Neural progenitor cell (in vitro differentiated cells): ENCODE results near the gene ABCF1. TPM values are rescaled to one million over a fixed set of nuclear protein-coding genes. Genes with fewer than 3 reads are reported as not detected.

Source experiments
- DNase-seq: peaks from one replicate; pipeline ENCODE4 v3.0.0-alpha.2; 2016; ENCODE audit warnings: low spot score
- H2AFZ ChIP-seq: fragments of 200-600 bp; sonication (generic); replicated peaks from 2 replicates; pipeline ENCODE4 v1.6.1; 2016; ENCODE audit warnings: antibody characterized with exemption
- H3F3A ChIP-seq: fragments of 200-600 bp; sonication (generic); 2 replicates; pipeline ENCODE4 v1.6.1; 2016; ENCODE audit warnings: antibody characterized with exemption, low read depth
- H3K27ac ChIP-seq: fragments of 200-600 bp; sonication (generic); 2 replicates; pipeline ENCODE4 v1.5.1; 2016; ENCODE audit warnings: mild to moderate bottlenecking
- H3K27me3 ChIP-seq: fragments of 200-600 bp; sonication (generic); 2 replicates; pipeline ENCODE4 v1.6.1; 2016; ENCODE audit warnings: mild to moderate bottlenecking, moderate library complexity
- H3K36me3 ChIP-seq: fragments of 200-600 bp; sonication (generic); 2 replicates; pipeline ENCODE4 v1.5.1; 2016
- H3K4me1 ChIP-seq: fragments of 200-600 bp; sonication (generic); 2 replicates; pipeline ENCODE4 v1.6.1; 2016; ENCODE audit warnings: mixed run types
- H3K4me2 ChIP-seq: fragments of 200-600 bp; sonication (generic); 2 replicates; pipeline ENCODE4 v1.6.1; 2016
- H3K4me3 ChIP-seq: fragments of 200-600 bp; sonication (generic); 2 replicates; pipeline ENCODE4 v1.5.1; 2016
- H3K79me2 ChIP-seq: fragments of 200-600 bp; sonication (generic); 2 replicates; pipeline ENCODE4 v1.6.1; 2016; ENCODE audit warnings: low read depth
- H3K9ac ChIP-seq: fragments of 200-600 bp; sonication (generic); 2 replicates; pipeline ENCODE4 v1.6.1; 2016
- H3K9me3 ChIP-seq: fragments of 200-600 bp; sonication (generic); 2 replicates; pipeline ENCODE4 v1.5.1; 2016; ENCODE audit warnings: low read depth
- H4K20me1 ChIP-seq: fragments of 200-600 bp; sonication (generic); 2 replicates; pipeline ENCODE4 v1.6.1; 2016; ENCODE audit warnings: low read depth
- H3K27ac Mint-ChIP-seq: 3 replicates; pipeline ENCODE4 v1.8.0; 2021; ENCODE audit warnings: mixed read lengths
- H3K27me3 Mint-ChIP-seq: 2 replicates; pipeline ENCODE4 v1.8.0; 2022; ENCODE audit warnings: low read depth, mild to moderate bottlenecking, inconsistent platforms, moderate library complexity, mixed read lengths; ENCODE audit not compliant: insufficient read depth
- H3K36me3 Mint-ChIP-seq: 3 replicates; pipeline ENCODE4 v1.8.0; 2021; ENCODE audit warnings: mixed read lengths
- H3K4me1 Mint-ChIP-seq: 3 replicates; pipeline ENCODE4 v1.8.0; 2021; ENCODE audit warnings: mixed read lengths
- H3K4me3 Mint-ChIP-seq: 3 replicates; pipeline ENCODE4 v1.8.0; 2021; ENCODE audit warnings: mild to moderate bottlenecking, moderate library complexity, mixed read lengths
- H3K9me3 Mint-ChIP-seq: 3 replicates; pipeline ENCODE4 v1.8.0; 2020; ENCODE audit warnings: mixed read lengths
- CTCF ChIP-seq: fragments of 200-600 bp; sonication (generic); IDR thresholded peaks from 2 replicates; pipeline ENCODE4 v1.5.1; 2017; ENCODE audit warnings: antibody characterized with exemption, mild to moderate bottlenecking
- EZH2 ChIP-seq: fragments of 200-600 bp; sonication (generic); IDR thresholded peaks from 2 replicates; pipeline ENCODE4 v1.6.1; 2017; ENCODE audit warnings: antibody characterized with exemption, mild to moderate bottlenecking, moderate library complexity
- EZH2phosphoT487 ChIP-seq: fragments of 200-600 bp; sonication (generic); IDR thresholded peaks from 2 replicates; pipeline ENCODE4 v1.6.1; 2017; ENCODE audit warnings: antibody characterized with exemption
- total RNA-seq: library from RNA; depleted of rRNA; stranded (reverse); fragments of >200 nt; gene quantifications from 2 replicates; pipeline ENCODE4 v1.2.3, GENCODE V29; 2015; ENCODE audit warnings: low replicate concordance

Gene ABCF1
- total RNA-seq, 1 donor from 2014 or later, result 43.9 TPM

- Mint-ChIP-seq H3K36me3 (peaks cover 14% of the 10 kb centered on the region), H3K4me3 (no peak overlapping the region), H3K9me3 (no peaks in the 10 kb centered on the region), H3K27me3 (peaks cover 3% of the 10 kb centered on the region), H3K27ac (no peak overlapping the region), H3K4me1 (peaks cover 2% of the 10 kb centered on the region)
- Histone ChIP-seq H3K27me3 (peaks cover 13% of the 10 kb centered on the region), H3K9me3 (no peaks in the 10 kb centered on the region), H3K4me3 (no peak overlapping the region), H3K4me2 (no peak overlapping the region), H2AFZ (no peak overlapping the region), H3K9ac (no peak overlapping the region), H3F3A (peaks cover 8% of the 10 kb centered on the region), H3K79me2 (no peaks in the 10 kb centered on the region), H4K20me1 (no peaks in the 10 kb centered on the region), H3K36me3 (no peaks in the 10 kb centered on the region), H3K27ac (no peak overlapping the region), H3K4me1 (peaks cover 3% of the 10 kb centered on the region)
- no peak for DNase-seq
- TF ChIP-seq EZH2 (no peak), EZH2phosphoT487 (no peak), CTCF (no peak)
Measured at GRCh38 chr6:30565772-30566171, 5.5 kb upstream of the ABCF1 start.

GRCh38 chr6:30568245-30568644 lies 3.0 kb upstream of the ABCF1 start:
- Mint-ChIP-seq H3K9me3 (no peaks in the 10 kb centered on the region), H3K4me1 (peaks cover 19% of the 10 kb centered on the region), H3K4me3 (no peak overlapping the region), H3K27me3 (peaks cover 3% of the 10 kb centered on the region), H3K36me3 (peaks cover 2% of the 10 kb centered on the region), H3K27ac (no peak overlapping the region)
- DNase-seq, result no peak
- Histone ChIP-seq H3K27ac (no peak overlapping the region), H3K9ac (no peak overlapping the region), H3K9me3 (no peaks in the 10 kb centered on the region), H3F3A (peaks cover 6% of the 10 kb centered on the region), H2AFZ (no peak overlapping the region), H3K79me2 (peaks cover 19% of the 10 kb centered on the region), H3K4me1 (peaks cover 9% of the 10 kb centered on the region), H3K36me3 (no peaks in the 10 kb centered on the region), H3K4me3 (no peak overlapping the region), H3K27me3 (peaks cover 15% of the 10 kb centered on the region), H4K20me1 (peaks cover 20% of the 10 kb centered on the region), H3K4me2 (no peak overlapping the region)
- no peak for TF ChIP-seq CTCF
- no peak for TF ChIP-seq EZH2
- TF ChIP-seq EZH2phosphoT487, result no peak

GRCh38 chr6:30570263-30570662 lies 979 bp upstream of the ABCF1 start:
- Histone ChIP-seq H3K4me1 (peaks cover 9% of the 10 kb centered on the region), H3K79me2 (peaks cover 39% of the 10 kb centered on the region), H3K9ac (no peak overlapping the region), H3K4me3 (peak overlapping the region; percentile 75), H3K36me3 (no peaks in the 10 kb centered on the region), H3K9me3 (no peaks in the 10 kb centered on the region), H3K4me2 (peak overlapping the region; percentile 96), H3F3A (peaks cover 6% of the 10 kb centered on the region), H3K27ac (no peak overlapping the region), H2AFZ (no peak overlapping the region), H4K20me1 (peaks cover 40% of the 10 kb centered on the region), H3K27me3 (peaks cover 15% of the 10 kb centered on the region)
- H3K9me3 Mint-ChIP-seq, result no peaks in the 10 kb centered on the region
- no peak overlapping the region for H3K27ac Mint-ChIP-seq
- no peaks in the 10 kb centered on the region for H3K36me3 Mint-ChIP-seq
- no peak for TF ChIP-seq CTCF
- TF ChIP-seq EZH2, result no peak
- no peak for TF ChIP-seq EZH2phosphoT487
- peak overlapping the region; percentile 99 for H3K4me3 Mint-ChIP-seq
- H3K4me1 Mint-ChIP-seq, result peaks cover 21% of the 10 kb centered on the region
- DNase-seq, result peak; percentile 11
- peaks cover 3% of the 10 kb centered on the region for H3K27me3 Mint-ChIP-seq
